Endothelial cell (in vitro differentiated cells): ENCODE data around the gene MRPL21. TPM values are rescaled to one million over a fixed set of nuclear protein-coding genes. Genes with fewer than 3 reads are reported as not detected.

Source experiments
- DNase-seq: peaks from one replicate; pipeline ENCODE4 v3.0.0; 2021; ENCODE audit warnings: low spot score
- H3K27ac Mint-ChIP-seq: one replicate; pipeline ENCODE4 v1.8.0; 2021; ENCODE audit warnings: mixed read lengths, inconsistent platforms; ENCODE audit not compliant: unreplicated experiment
- H3K27me3 Mint-ChIP-seq: one replicate; pipeline ENCODE4 v1.8.0; 2021; ENCODE audit warnings: mild to moderate bottlenecking, moderate library complexity, mixed read lengths, inconsistent platforms; ENCODE audit not compliant: unreplicated experiment
- H3K36me3 Mint-ChIP-seq: one replicate; pipeline ENCODE4 v1.8.0; 2021; ENCODE audit warnings: mild to moderate bottlenecking, low read depth, mixed read lengths, inconsistent platforms; ENCODE audit not compliant: unreplicated experiment
- H3K4me1 Mint-ChIP-seq: one replicate; pipeline ENCODE4 v1.8.0; 2021; ENCODE audit warnings: mild to moderate bottlenecking, mixed read lengths, inconsistent platforms; ENCODE audit not compliant: unreplicated experiment
- H3K4me3 Mint-ChIP-seq: one replicate; pipeline ENCODE4 v1.8.0; 2021; ENCODE audit warnings: mild to moderate bottlenecking, mixed read lengths, inconsistent platforms; ENCODE audit not compliant: unreplicated experiment
- H3K9me3 Mint-ChIP-seq: one replicate; pipeline ENCODE4 v1.8.0; 2021; ENCODE audit warnings: mixed read lengths, inconsistent platforms; ENCODE audit not compliant: unreplicated experiment
- CTCF ChIP-seq: fragments of 200-600 bp; sonication (generic); IDR thresholded peaks from one replicate; pipeline ENCODE4 v1.5.0; 2021; ENCODE audit warnings: antibody characterized with exemption; ENCODE audit not compliant: unreplicated experiment
- total RNA-seq: library from RNA; stranded (reverse); fragmentation: NEBNext Ultra II Directional; extraction: Animal tissue kit (Norgen Biotek cat#: 25700); gene quantifications from one replicate; pipeline ENCODE4 v1.2.1, GENCODE V29; 2021; ENCODE audit not compliant: unreplicated experiment

The MRPL21 gene
- total RNA-seq, 1 donor from 2014 or later = 54.4 TPM

GRCh38 chr11:68947151-68947550, 43.5 kb upstream of the MRPL21 start:
- no peak overlapping the region for H3K27ac Mint-ChIP-seq
- H3K9me3 Mint-ChIP-seq = no peaks in the 10 kb centered on the region
- peaks cover 3% of the 10 kb centered on the region for H3K4me1 Mint-ChIP-seq
- no peaks in the 10 kb centered on the region for H3K36me3 Mint-ChIP-seq
- DNase-seq = no peak
- no peak overlapping the region for H3K4me3 Mint-ChIP-seq
- TF ChIP-seq CTCF = no peak
- H3K27me3 Mint-ChIP-seq = no peaks in the 10 kb centered on the region

DNA sequence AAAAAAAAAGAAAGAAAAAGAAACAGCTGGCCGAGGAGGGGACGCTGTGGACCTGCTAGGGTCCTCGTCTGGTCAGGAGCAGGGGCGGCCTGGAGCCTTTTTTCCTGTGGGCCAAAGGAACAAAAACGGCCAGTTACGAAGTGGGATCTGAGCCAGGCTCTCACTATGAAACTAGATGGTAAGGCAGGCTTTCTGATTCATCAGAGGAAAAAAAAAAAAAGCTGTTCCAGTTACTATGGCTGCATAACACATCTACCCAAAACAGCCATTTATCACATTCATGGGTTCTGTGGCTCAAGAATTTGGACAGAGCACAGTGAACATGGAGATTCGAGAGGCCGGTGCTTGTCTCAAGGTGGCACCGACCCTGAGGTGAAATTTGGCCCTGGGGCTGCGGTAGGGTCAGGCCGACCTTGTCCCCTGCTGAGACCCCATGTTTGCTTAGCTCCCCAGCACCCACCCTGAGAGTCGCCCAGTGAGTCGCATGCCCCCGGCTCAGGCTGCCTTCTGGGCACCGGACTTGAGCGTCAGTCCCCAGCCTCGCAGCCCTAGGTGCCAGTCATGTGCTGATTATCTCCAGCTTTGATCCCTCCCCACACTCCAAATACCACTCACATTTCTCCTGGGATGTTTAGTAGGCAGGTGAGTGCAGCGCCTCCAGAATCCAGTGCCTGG, 42.9 kb upstream of the MRPL21 start:
- H3K27ac Mint-ChIP-seq = no peak overlapping the region
- no peak for DNase-seq
- no peaks in the 10 kb centered on the region for H3K9me3 Mint-ChIP-seq
- no peaks in the 10 kb centered on the region for H3K36me3 Mint-ChIP-seq
- no peak overlapping the region for H3K4me3 Mint-ChIP-seq
- peaks cover 3% of the 10 kb centered on the region for H3K4me1 Mint-ChIP-seq
- TF ChIP-seq CTCF = no peak
- no peaks in the 10 kb centered on the region for H3K27me3 Mint-ChIP-seq

DNA sequence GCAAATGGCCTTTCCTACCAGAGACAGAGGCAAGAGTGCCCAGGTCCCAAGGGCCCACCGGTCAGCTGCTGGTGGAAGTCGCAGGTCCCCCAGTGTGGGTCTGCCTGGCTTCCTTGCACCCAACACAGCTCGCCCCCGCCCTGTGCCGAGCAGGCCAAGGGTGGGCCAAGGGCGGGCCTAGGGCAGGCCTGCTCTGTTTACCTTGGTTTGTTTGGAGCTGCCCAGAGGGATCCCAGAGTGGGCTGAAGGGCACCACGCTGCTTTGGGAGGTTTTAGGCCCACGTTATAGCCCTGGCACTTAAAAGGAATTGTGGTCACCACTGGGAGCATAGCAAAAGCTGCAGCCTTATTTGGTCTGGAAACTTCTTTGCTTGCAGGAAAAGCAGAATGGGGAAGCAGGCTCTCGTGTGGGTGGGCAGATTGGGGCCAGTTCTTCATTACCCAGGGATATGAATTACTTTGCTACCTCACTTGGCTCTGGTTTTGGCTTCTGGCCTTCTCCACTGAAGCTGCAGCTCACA, 39.2 kb upstream of the MRPL21 start:
- Mint-ChIP-seq H3K4me1 (peaks cover under 1% of the 10 kb centered on the region), H3K36me3 (peaks cover 10% of the 10 kb centered on the region), H3K27me3 (no peaks in the 10 kb centered on the region), H3K9me3 (no peaks in the 10 kb centered on the region), H3K4me3 (no peak overlapping the region), H3K27ac (no peak overlapping the region)
- DNase-seq = no peak
- TF ChIP-seq CTCF = no peak

- DNase-seq = no peak
- Mint-ChIP-seq H3K4me1 (no peaks in the 10 kb centered on the region), H3K27me3 (no peaks in the 10 kb centered on the region), H3K36me3 (peaks cover 10% of the 10 kb centered on the region), H3K4me3 (no peak overlapping the region), H3K9me3 (no peaks in the 10 kb centered on the region), H3K27ac (no peak overlapping the region)
- TF ChIP-seq CTCF = no peak
Measured at GRCh38 chr11:68942095-68942620, 38.5 kb upstream of the MRPL21 start.
